Keratinocyte (primary cell): ENCODE measurements around the gene CD93.

Source experiments
- EZH2 ChIP-seq: IDR thresholded peaks from one replicate; pipeline ENCODE4 v1.6.1; 2012; ENCODE audit warnings: inconsistent platforms, mild to moderate bottlenecking, low read length, moderate library complexity
- TF ChIP-seq, protein P1 (sequence below), 3 experiments: IDR thresholded peaks in 1 of 3; conservative IDR thresholded peaks in 1 of 3; optimal IDR thresholded peaks in 1 of 3; 2 replicates in 2 of 3; 3 replicates in 1 of 3; pipeline versions ENCODE3 to v1.5.1; 2011; ENCODE audit warnings: low read length in 3 of 3, mild to moderate bottlenecking in 3 of 3, moderate library complexity in 2 of 3, control low read depth in 1 of 3, inconsistent platforms in 1 of 3; ENCODE audit not compliant: insufficient read depth in 2 of 3; ENCODE audit errors: extremely low read depth in 1 of 3

DNA sequence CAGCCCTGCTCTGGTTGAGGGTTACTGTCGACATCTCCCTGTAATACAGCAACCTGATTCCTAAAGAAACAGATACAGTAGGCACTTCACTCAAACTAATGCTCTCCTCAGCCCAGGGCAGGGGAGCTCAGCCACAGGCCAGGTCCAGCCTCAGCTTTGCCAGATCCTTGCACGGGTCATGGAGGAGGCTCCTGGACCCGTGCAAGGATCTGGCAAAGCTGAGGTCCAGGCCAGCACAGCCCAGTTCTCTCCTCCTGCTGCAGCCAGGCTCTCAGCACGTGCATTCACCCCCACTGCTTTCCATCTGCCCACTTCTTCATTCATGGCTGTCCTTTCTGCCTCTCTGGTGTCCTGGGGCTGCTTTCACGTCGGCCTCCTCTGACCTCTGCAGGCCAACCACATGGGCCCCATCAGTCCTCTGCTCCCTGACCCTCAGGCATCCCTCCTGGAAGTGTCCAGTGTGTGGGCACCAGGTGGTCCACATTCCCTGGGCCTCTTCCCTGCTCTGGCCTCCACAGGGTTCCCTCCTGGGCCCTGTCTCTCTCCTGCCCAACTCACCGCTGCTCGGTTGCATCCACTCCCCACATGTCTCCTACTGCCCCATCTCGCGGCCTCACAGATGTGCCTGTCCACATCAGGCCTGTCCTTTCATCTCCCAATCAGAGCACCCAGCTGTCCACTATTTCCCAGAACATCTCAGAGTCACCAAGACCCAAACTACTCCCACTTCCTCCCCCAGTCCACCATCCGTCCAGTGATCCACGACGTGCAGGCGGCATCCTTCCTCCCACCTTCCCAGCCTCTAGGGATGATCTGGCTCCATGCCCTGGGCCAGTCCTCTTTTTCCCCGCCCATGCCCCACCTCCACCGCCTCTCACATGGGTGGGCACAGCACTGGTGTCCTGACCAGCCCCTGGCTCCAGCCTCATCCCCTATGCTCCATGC is 11.8 kb upstream of the CD93 start:
- no peak for TF ChIP-seq EZH2
- TF ChIP-seq, protein P1, sequence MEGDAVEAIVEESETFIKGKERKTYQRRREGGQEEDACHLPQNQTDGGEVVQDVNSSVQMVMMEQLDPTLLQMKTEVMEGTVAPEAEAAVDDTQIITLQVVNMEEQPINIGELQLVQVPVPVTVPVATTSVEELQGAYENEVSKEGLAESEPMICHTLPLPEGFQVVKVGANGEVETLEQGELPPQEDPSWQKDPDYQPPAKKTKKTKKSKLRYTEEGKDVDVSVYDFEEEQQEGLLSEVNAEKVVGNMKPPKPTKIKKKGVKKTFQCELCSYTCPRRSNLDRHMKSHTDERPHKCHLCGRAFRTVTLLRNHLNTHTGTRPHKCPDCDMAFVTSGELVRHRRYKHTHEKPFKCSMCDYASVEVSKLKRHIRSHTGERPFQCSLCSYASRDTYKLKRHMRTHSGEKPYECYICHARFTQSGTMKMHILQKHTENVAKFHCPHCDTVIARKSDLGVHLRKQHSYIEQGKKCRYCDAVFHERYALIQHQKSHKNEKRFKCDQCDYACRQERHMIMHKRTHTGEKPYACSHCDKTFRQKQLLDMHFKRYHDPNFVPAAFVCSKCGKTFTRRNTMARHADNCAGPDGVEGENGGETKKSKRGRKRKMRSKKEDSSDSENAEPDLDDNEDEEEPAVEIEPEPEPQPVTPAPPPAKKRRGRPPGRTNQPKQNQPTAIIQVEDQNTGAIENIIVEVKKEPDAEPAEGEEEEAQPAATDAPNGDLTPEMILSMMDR (optimal IDR thresholded peaks at IDR 0.05 in 1 of 3, IDR thresholded peaks at IDR 0.05 in 1 of 3, conservative IDR thresholded peaks at IDR 0.05 in 1 of 3; ENCODE audit: extremely low read depth in 1 of 3, insufficient read depth in 2 of 3, low read length in 3 of 3): no peak
